Measurements from ENCODE around the gene DDO.

Gene DDO

GRCh38 chr6:110415086-110415916, at the start of gene DDO:
DDO (minus strand) TSS chr6:110415575; CDS start chr6:110413462, 2,113 bp downstream.
- DNase-seq: peak; percentile 56

- no peak for DNase-seq
These were observed 47.6 kb upstream of the DDO start for GRCh38 chr6:110462884-110463481.

GRCh38 chr6:110461376-110461775, 46.0 kb upstream of the DDO start:
- no peak for DNase-seq

- DNase-seq: no peak
These were observed 43.8 kb upstream of the DDO start for GRCh38 chr6:110459137-110459536.

- DNase-seq: no peak
These were observed 43.1 kb upstream of the DDO start for GRCh38 chr6:110458476-110458875.

GRCh38 chr6:110457567-110458175, 42.3 kb upstream of the DDO start:
- peak; percentile 42 for DNase-seq

- peak; percentile 9 for DNase-seq
These were observed 41.3 kb upstream of the DDO start for GRCh38 chr6:110456694-110457093.

- no peak for DNase-seq
These were observed 34.1 kb upstream of the DDO start for GRCh38 chr6:110449541-110449895.

- no peak for DNase-seq
These were observed 33.6 kb upstream of the DDO start for GRCh38 chr6:110448846-110449540.

GRCh38 chr6:110447761-110448160, 32.4 kb upstream of the DDO start:
- no peak for DNase-seq

GRCh38 chr6:110446405-110446804, 31.0 kb upstream of the DDO start:
- DNase-seq: no peak

- no peak for DNase-seq
These were observed 24.7 kb upstream of the DDO start for GRCh38 chr6:110440026-110440425.

- no peak for DNase-seq
These were observed 24.0 kb upstream of the DDO start for GRCh38 chr6:110439356-110439755.

- DNase-seq: no peak
These were observed 19.7 kb upstream of the DDO start for GRCh38 chr6:110434961-110435602.

GRCh38 chr6:110432285-110432900, 17.0 kb upstream of the DDO start:
- DNase-seq: no peak

- DNase-seq: no peak
These were observed 15.4 kb upstream of the DDO start for GRCh38 chr6:110430741-110431140.

- no peak for DNase-seq
These were observed 14.9 kb upstream of the DDO start for GRCh38 chr6:110430236-110430635.

GRCh38 chr6:110428153-110428552, 12.8 kb upstream of the DDO start:
- DNase-seq: no peak

GRCh38 chr6:110425816-110426215, 10.4 kb upstream of the DDO start:
- DNase-seq: no peak

- no peak for DNase-seq
These were observed 7.1 kb upstream of the DDO start for GRCh38 chr6:110422444-110422822.

GRCh38 chr6:110421749-110422443, 6.5 kb upstream of the DDO start:
- no peak for DNase-seq

Measured in EL (cell line).